ENCODE measurements around the gene PLVAP.

PLVAP gene

DNA sequence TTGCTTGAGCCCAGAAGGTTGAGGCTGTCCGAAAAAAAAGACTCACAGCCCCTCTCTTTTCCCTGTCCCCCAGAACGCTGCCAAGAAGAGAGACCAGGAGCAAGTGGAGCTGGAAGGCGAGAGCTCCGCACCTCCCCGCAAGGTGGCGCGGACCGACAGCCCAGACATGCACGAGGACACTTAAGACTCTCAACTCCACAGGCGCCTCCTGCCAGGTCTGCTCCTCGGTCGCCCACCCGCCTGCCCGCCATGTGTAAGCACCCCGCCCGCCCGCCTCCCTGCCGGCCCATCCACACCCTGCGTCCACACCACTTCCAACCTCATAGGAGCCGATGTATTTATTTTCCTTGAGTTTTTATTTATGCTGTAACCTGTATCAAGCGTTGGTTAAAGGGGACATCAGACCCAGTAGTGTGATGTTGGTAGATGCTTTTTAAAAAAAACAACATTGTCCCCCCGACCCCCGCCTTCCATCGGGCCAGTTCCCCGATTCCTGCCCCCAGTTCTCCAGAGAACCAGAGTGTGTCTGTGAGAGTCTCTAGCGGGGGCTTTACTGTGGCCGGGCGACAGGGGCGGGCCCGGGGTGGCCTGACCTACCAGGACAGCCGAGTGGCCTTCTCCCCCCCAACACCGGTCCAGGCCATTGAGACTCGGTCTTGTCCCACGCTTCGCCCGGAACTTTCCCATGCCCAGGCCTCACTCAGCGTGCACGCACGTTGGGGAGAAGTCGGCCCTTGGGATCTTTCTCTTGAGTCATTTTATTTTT, 57.5 kb downstream of the PLVAP start:
- Histone ChIP-seq H3K9ac (ENCODE audit: low read length) (no peak overlapping the region), H3K27ac (ENCODE audit: low read depth, low read length) (no peak overlapping the region), H4K20me1 (ENCODE audit: low read depth, low read length) (no peaks in the 10 kb centered on the region), H2AFZ (ENCODE audit: low read depth, low read length, severe bottlenecking) (no peak overlapping the region), H3K4me2 (ENCODE audit: low read depth, low read length, poor library complexity, severe bottlenecking) (no peak overlapping the region), H3K79me2 (ENCODE audit: insufficient read depth, low read length) (no peaks in the 10 kb centered on the region), H3K36me3 (ENCODE audit: low read length) (no peaks in the 10 kb centered on the region), H3K4me3 (ENCODE audit: insufficient read depth, low read length, poor library complexity, severe bottlenecking) (no peak overlapping the region), H3K27me3 (ENCODE audit: low read length) (no peaks in the 10 kb centered on the region), H3K9me2 (replicated peaks; ENCODE audit: insufficient read depth, low read length) (no peaks in the 10 kb centered on the region), H3F3A (ENCODE audit: insufficient read depth) (no peaks in the 10 kb centered on the region), H3K9me3 (ENCODE audit: insufficient read depth, low read length) (no peaks in the 10 kb centered on the region)
- TF ChIP-seq, protein P1, sequence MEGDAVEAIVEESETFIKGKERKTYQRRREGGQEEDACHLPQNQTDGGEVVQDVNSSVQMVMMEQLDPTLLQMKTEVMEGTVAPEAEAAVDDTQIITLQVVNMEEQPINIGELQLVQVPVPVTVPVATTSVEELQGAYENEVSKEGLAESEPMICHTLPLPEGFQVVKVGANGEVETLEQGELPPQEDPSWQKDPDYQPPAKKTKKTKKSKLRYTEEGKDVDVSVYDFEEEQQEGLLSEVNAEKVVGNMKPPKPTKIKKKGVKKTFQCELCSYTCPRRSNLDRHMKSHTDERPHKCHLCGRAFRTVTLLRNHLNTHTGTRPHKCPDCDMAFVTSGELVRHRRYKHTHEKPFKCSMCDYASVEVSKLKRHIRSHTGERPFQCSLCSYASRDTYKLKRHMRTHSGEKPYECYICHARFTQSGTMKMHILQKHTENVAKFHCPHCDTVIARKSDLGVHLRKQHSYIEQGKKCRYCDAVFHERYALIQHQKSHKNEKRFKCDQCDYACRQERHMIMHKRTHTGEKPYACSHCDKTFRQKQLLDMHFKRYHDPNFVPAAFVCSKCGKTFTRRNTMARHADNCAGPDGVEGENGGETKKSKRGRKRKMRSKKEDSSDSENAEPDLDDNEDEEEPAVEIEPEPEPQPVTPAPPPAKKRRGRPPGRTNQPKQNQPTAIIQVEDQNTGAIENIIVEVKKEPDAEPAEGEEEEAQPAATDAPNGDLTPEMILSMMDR (IDR thresholded peaks at IDR 0.05; ENCODE audit: insufficient read depth, low read length, poor library complexity, severe bottlenecking): no peak
- no peak for TF ChIP-seq EZH2phosphoT487 (conservative IDR thresholded peaks at IDR 0.05; ENCODE audit: low read length)

DNA sequence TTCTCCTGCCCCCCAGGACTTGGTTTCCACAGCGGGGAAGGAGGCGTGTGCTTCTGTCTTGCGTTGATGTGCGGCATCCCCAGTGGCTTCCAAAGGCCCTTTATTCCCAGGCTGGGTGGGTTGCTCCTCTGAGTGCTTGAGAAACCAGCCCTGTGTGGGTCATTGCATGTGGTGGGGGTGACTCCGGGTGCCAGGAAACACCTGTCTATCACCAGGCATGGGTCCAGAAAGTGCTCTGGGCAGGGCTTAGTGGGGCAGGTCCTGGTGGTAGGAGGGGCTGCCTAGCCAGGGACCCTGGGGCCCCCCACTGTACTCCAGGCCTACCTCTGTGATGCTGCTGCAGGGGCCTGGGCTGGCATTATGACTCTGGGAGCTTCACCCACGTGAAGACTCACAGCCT, 58.2 kb downstream of the PLVAP start:
- Histone ChIP-seq H3K9me3 (ENCODE audit: insufficient read depth, low read length) (no peaks in the 10 kb centered on the region), H3K36me3 (ENCODE audit: low read length) (no peaks in the 10 kb centered on the region), H3K27ac (ENCODE audit: low read depth, low read length) (no peak overlapping the region), H3F3A (ENCODE audit: insufficient read depth) (no peaks in the 10 kb centered on the region), H2AFZ (ENCODE audit: low read depth, low read length, severe bottlenecking) (no peak overlapping the region), H3K9me2 (replicated peaks; ENCODE audit: insufficient read depth, low read length) (no peaks in the 10 kb centered on the region), H3K4me2 (ENCODE audit: low read depth, low read length, poor library complexity, severe bottlenecking) (no peak overlapping the region), H3K27me3 (ENCODE audit: low read length) (no peaks in the 10 kb centered on the region), H3K4me3 (ENCODE audit: insufficient read depth, low read length, poor library complexity, severe bottlenecking) (no peak overlapping the region), H4K20me1 (ENCODE audit: low read depth, low read length) (no peaks in the 10 kb centered on the region), H3K9ac (ENCODE audit: low read length) (no peak overlapping the region), H3K79me2 (ENCODE audit: insufficient read depth, low read length) (no peaks in the 10 kb centered on the region)
- TF ChIP-seq, protein P1 (IDR thresholded peaks at IDR 0.05; ENCODE audit: insufficient read depth, low read length, poor library complexity, severe bottlenecking): no peak
- no peak for TF ChIP-seq EZH2phosphoT487 (conservative IDR thresholded peaks at IDR 0.05; ENCODE audit: low read length)

DNA sequence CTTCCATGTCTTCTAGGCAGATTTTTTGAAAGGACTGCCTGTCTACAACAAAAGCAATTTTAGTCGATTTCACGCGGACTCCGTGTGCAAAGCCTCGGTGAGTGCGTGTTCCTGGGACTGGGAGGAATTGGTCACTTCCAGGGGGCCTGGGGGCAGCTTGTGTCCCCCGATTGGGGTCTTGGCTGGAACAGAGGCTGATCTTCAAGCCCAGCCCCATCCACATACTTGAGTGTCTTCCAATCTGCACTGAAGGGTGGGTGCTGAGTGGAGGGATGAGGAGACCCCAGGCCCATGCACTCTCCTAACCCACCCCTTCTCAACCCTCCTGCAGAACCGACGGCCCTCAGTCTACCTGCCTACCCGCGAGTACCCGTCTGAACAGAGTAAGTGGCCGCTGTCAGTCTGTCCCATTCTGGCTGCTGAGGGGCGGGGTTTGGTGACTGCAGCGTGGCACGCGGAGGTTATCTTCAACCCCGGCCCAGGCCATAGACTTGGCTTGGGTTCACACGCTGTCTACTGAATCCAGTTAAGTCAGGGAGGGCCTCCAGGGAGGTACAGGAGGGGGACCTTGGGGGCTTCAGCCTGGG, 63.0 kb downstream of the PLVAP start:
- Histone ChIP-seq H3K27me3 (ENCODE audit: low read length) (no peaks in the 10 kb centered on the region), H3K9ac (ENCODE audit: low read length) (no peak overlapping the region), H3K79me2 (ENCODE audit: insufficient read depth, low read length) (peaks cover 34% of the 10 kb centered on the region), H3K9me2 (replicated peaks; ENCODE audit: insufficient read depth, low read length) (no peaks in the 10 kb centered on the region), H3K36me3 (ENCODE audit: low read length) (no peaks in the 10 kb centered on the region), H4K20me1 (ENCODE audit: low read depth, low read length) (no peaks in the 10 kb centered on the region), H3K4me3 (ENCODE audit: insufficient read depth, low read length, poor library complexity, severe bottlenecking) (no peak overlapping the region), H3K4me2 (ENCODE audit: low read depth, low read length, poor library complexity, severe bottlenecking) (no peak overlapping the region), H3F3A (ENCODE audit: insufficient read depth) (no peaks in the 10 kb centered on the region), H3K9me3 (ENCODE audit: insufficient read depth, low read length) (no peaks in the 10 kb centered on the region), H3K27ac (ENCODE audit: low read depth, low read length) (no peak overlapping the region), H2AFZ (ENCODE audit: low read depth, low read length, severe bottlenecking) (no peak overlapping the region)
- TF ChIP-seq EZH2phosphoT487 (conservative IDR thresholded peaks at IDR 0.05; ENCODE audit: low read length): no peak
- TF ChIP-seq, protein P1 (IDR thresholded peaks at IDR 0.05; ENCODE audit: insufficient read depth, low read length, poor library complexity, severe bottlenecking): no peak
